H9 (cell line): ENCODE data around the gene KIAA1328. TPM values are rescaled to one million over a fixed set of nuclear protein-coding genes. Genes with fewer than 3 reads are reported as not detected.
"Not testable (repeated sequence)": the region's sequence is repeated elsewhere in the genome, so short reads cannot be mapped to it uniquely, and the experiment has no call there.

Experiments used
- DNase-seq: peaks from one replicate; pipeline ENCODE4 v3.0.0-alpha.2; 2017
- H2AFZ ChIP-seq: one replicate; pipeline ENCODE4 v1.6.1; 2013; ENCODE audit warnings: mild to moderate bottlenecking, low read length, control low read depth, moderate library complexity
- H2AK5ac ChIP-seq: 2 replicates; pipeline ENCODE4 v1.6.1; 2013; ENCODE audit warnings: low read length, control low read depth, mixed read lengths; ENCODE audit not compliant: insufficient read length
- H2BK120ac ChIP-seq: one replicate; pipeline ENCODE4 v1.6.1; 2013; ENCODE audit warnings: low read depth, mild to moderate bottlenecking, low read length, control low read depth, inconsistent platforms; ENCODE audit not compliant: poor library complexity, severe bottlenecking
- H2BK12ac ChIP-seq: 2 replicates; pipeline ENCODE4 v1.6.1; 2013; ENCODE audit warnings: low read length, control low read depth, mixed read lengths, low read depth; ENCODE audit not compliant: insufficient read length
- H2BK15ac ChIP-seq: 2 replicates; pipeline ENCODE4 v1.6.1; 2013; ENCODE audit warnings: low read depth, low read length, control low read depth
- H2BK20ac ChIP-seq: one replicate; pipeline ENCODE4 v1.6.1; 2013; ENCODE audit warnings: low read depth, mild to moderate bottlenecking, low read length, control low read depth, inconsistent platforms; ENCODE audit not compliant: poor library complexity, severe bottlenecking
- H2BK5ac ChIP-seq: 2 replicates; pipeline ENCODE4 v1.6.1; 2013; ENCODE audit warnings: low read length, control low read depth, mixed read lengths; ENCODE audit not compliant: insufficient read length
- H3K14ac ChIP-seq: 2 replicates; pipeline ENCODE4 v1.6.1; 2013; ENCODE audit warnings: low read length, control low read depth; ENCODE audit not compliant: insufficient read depth
- H3K18ac ChIP-seq: 2 replicates; pipeline ENCODE4 v1.6.1; 2013; ENCODE audit warnings: low read depth, mild to moderate bottlenecking, mixed read lengths, low read length, control low read depth; ENCODE audit not compliant: insufficient read length
- H3K23ac ChIP-seq: 2 replicates; pipeline ENCODE4 v1.6.1; 2013; ENCODE audit warnings: low read length, control low read depth, mixed read lengths, low read depth; ENCODE audit not compliant: insufficient read length
- H3K23me2 ChIP-seq: 2 replicates; pipeline ENCODE4 v1.6.1; 2013; ENCODE audit warnings: low read depth, mild to moderate bottlenecking, mixed read lengths, low read length, control low read depth; ENCODE audit not compliant: insufficient read length, poor library complexity, severe bottlenecking
- H3K27ac ChIP-seq: 2 replicates; pipeline ENCODE4 v1.5.1; 2013; ENCODE audit warnings: low read length, control low read depth, mixed read lengths, low read depth; ENCODE audit not compliant: insufficient read length
- H3K27me3 ChIP-seq: 2 replicates; pipeline ENCODE4 v1.6.1; 2013; ENCODE audit warnings: low read length, control low read depth, inconsistent platforms; ENCODE audit not compliant: insufficient read depth
- H3K4ac ChIP-seq: 2 replicates; pipeline ENCODE4 v1.6.1; 2013; ENCODE audit warnings: low read depth, mild to moderate bottlenecking, control low read depth, inconsistent platforms, low read length, moderate library complexity
- H3K4me1 ChIP-seq: 2 replicates; pipeline ENCODE4 v1.6.1; 2013; ENCODE audit warnings: low read length, control low read depth, inconsistent platforms; ENCODE audit not compliant: insufficient read depth
- H3K4me2 ChIP-seq: 2 replicates; pipeline ENCODE4 v1.6.1; 2013; ENCODE audit warnings: low read length, control low read depth, mixed read lengths; ENCODE audit not compliant: insufficient read length, insufficient read depth
- H3K56ac ChIP-seq: 2 replicates; pipeline ENCODE4 v1.6.1; 2013; ENCODE audit warnings: low read depth, mild to moderate bottlenecking, mixed read lengths, low read length, control low read depth; ENCODE audit not compliant: insufficient read length
- H3K79me1 ChIP-seq: 2 replicates; pipeline ENCODE4 v1.6.1; 2013; ENCODE audit warnings: low read depth, mild to moderate bottlenecking, moderate library complexity, low read length, control low read depth, inconsistent platforms; ENCODE audit not compliant: insufficient read depth, poor library complexity, severe bottlenecking
- H3K79me2 ChIP-seq: 2 replicates; pipeline ENCODE4 v1.6.1; 2013; ENCODE audit warnings: low read length, control low read depth, inconsistent platforms; ENCODE audit not compliant: insufficient read depth
- H3K9ac ChIP-seq: 2 replicates; pipeline ENCODE4 v1.6.1; 2013; ENCODE audit warnings: low read length, control low read depth, mixed read lengths; ENCODE audit not compliant: insufficient read length; ENCODE audit errors: extremely low read depth
- H3K9me3 ChIP-seq: one replicate; pipeline ENCODE4 v1.6.1; 2013; ENCODE audit warnings: low read depth, low read length, inconsistent platforms; ENCODE audit not compliant: control insufficient read depth
- H3T11ph ChIP-seq: one replicate; pipeline ENCODE4 v1.6.1; 2013; ENCODE audit warnings: mild to moderate bottlenecking, low read length, control low read depth, inconsistent platforms
- H4K20me1 ChIP-seq: one replicate; pipeline ENCODE4 v1.6.1; 2013; ENCODE audit not compliant: control insufficient read depth, insufficient read length, insufficient read depth
- H4K5ac ChIP-seq: 2 replicates; pipeline ENCODE4 v1.6.1; 2013; ENCODE audit warnings: low read depth, mild to moderate bottlenecking, mixed read lengths, low read length, control low read depth; ENCODE audit not compliant: insufficient read length
- H4K8ac ChIP-seq: replicated peaks from 2 replicates; pipeline ENCODE4 v1.6.1; 2013; ENCODE audit warnings: low read length, control low read depth, mixed read lengths, low read depth; ENCODE audit not compliant: insufficient read length
- H4K91ac ChIP-seq: 2 replicates; pipeline ENCODE4 v1.6.1; 2013; ENCODE audit warnings: low read depth, mild to moderate bottlenecking, moderate library complexity, mixed read lengths, low read length, control low read depth; ENCODE audit not compliant: insufficient read length
- H3K27ac Mint-ChIP-seq, 3 experiments: 2 replicates in 2 of 3; 3 replicates in 1 of 3; pipeline ENCODE4 v1.8.0; 2020 to 2021; ENCODE audit warnings: mixed read lengths in 3 of 3, mild to moderate bottlenecking in 1 of 3, moderate library complexity in 1 of 3
- H3K27me3 Mint-ChIP-seq: 2 replicates; pipeline ENCODE4 v1.8.0; 2021; ENCODE audit warnings: low read depth, mild to moderate bottlenecking, moderate library complexity, mixed read lengths
- H3K36me3 Mint-ChIP-seq, 3 experiments: 2 replicates in 2 of 3; 3 replicates in 1 of 3; pipeline ENCODE4 v1.8.0; 2020 to 2021; ENCODE audit warnings: low read depth in 3 of 3, mixed read lengths in 3 of 3; ENCODE audit not compliant: insufficient read depth in 1 of 3
- H3K4me1 Mint-ChIP-seq, 2 experiments: 2 replicates each; pipeline ENCODE4 v1.8.0; 2020; ENCODE audit warnings: mixed read lengths in 2 of 2
- H3K4me3 Mint-ChIP-seq, 2 experiments: 2 replicates in 1 of 2; 3 replicates in 1 of 2; pipeline ENCODE4 v1.8.0; 2020 to 2021; ENCODE audit warnings: mild to moderate bottlenecking in 2 of 2, mixed read lengths in 2 of 2, moderate library complexity in 1 of 2
- H3K9me3 Mint-ChIP-seq, 2 experiments: 2 replicates in 1 of 2; 3 replicates in 1 of 2; pipeline ENCODE4 v1.8.0; 2020; ENCODE audit warnings: mild to moderate bottlenecking in 2 of 2, mixed read lengths in 2 of 2, moderate library complexity in 1 of 2
- WGBS: extraction: QIAGEN DNeasy Blood & Tissue Kit; methylation state at CpG from one replicate; pipeline ENCODE4 v1.1.7; 2013; ENCODE audit warnings: missing lambda C conversion rate, low lambda C conversion rate, mixed read lengths; ENCODE audit not compliant: insufficient read length; ENCODE audit errors: extremely low coverage; 5-methylcytosine and 5-hydroxymethylcytosine counted together
- total RNA-seq: library from RNA; stranded (reverse); gene quantifications from 2 replicates; pipeline ENCODE4 v1.2.1, GENCODE V29; 2021

Gene KIAA1328
- total RNA-seq, 1 experiment from 2014 or later, result 4.9 TPM

DNA sequence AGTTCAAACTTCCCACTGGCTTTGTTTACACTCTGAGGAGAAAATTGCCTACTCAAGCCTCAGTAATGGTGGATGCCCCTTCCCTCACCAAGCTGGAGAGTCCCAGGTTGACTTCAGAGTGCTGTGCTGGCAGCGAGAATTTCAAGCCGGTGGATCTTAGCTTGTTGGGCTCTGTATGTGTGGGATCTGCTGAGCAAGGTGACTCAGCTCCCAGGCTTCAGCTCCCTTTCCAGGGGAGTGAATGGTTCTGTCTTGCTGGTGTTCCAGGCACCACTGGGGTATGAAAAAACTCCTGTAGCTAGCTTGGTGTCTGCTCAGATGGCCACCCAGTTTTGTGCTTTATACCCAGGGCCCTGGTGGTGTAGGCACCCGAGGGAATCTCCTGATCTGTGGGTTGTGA lies 50.9 kb downstream of the KIAA1328 start:
- H3K4ac ChIP-seq, H3K14ac ChIP-seq, H3K4me1 ChIP-seq, H3K4me1 Mint-ChIP-seq, H2BK12ac ChIP-seq, H3K4me3 Mint-ChIP-seq, H3K4me2 ChIP-seq, H4K5ac ChIP-seq, H3T11ph ChIP-seq, H3K23me2 ChIP-seq, H3K79me1 ChIP-seq, H3K9ac ChIP-seq, H4K8ac ChIP-seq, H3K27ac Mint-ChIP-seq, DNase-seq, H3K9me3 ChIP-seq, H2BK5ac ChIP-seq, H4K91ac ChIP-seq, H2AFZ ChIP-seq, H3K27me3 ChIP-seq, H3K27me3 Mint-ChIP-seq, H3K27ac ChIP-seq, H4K20me1 ChIP-seq, H2AK5ac ChIP-seq, H3K23ac ChIP-seq, H3K18ac ChIP-seq, H2BK15ac ChIP-seq, H2BK120ac ChIP-seq, H3K79me2 ChIP-seq, H3K56ac ChIP-seq, H2BK20ac ChIP-seq: not testable (repeated sequence)
- WGBS, result no CpG with 5 or more reads among the region's 3 CpGs
- Mint-ChIP-seq H3K9me3 (peaks cover 9 to 14% of the 10 kb centered on the region in 2 experiments), H3K36me3 (peaks cover 0 to 29% (median 13%) of the 10 kb centered on the region in 3 experiments; a peak in 4 of 7 replicates)
